ENCODE results near the gene SCGB2B2. TPM values are rescaled to one million over a fixed set of nuclear protein-coding genes. Genes with fewer than 3 reads are reported as not detected.
"Not testable (repeated sequence)": the region's sequence is repeated elsewhere in the genome, so short reads cannot be mapped to it uniquely, and the experiment has no call there.

The SCGB2B2 gene
- total RNA-seq, 1 experiment from 2014 or later, result not detected

- DNase-seq (ENCODE audit: low spot score), result no peak
Measured at GRCh38 chr19:34669305-34669704, 7.7 kb downstream of the SCGB2B2 start.

- DNase-seq (ENCODE audit: low spot score), result not testable (repeated sequence)
Measured at GRCh38 chr19:34668690-34669089, 8.3 kb downstream of the SCGB2B2 start.

GRCh38 chr19:34668077-34668689, 8.8 kb downstream of the SCGB2B2 start:
- DNase-seq (ENCODE audit: low spot score), result not testable (repeated sequence)

- DNase-seq (ENCODE audit: low spot score), result no peak
Measured at GRCh38 chr19:34667349-34668076, 9.4 kb downstream of the SCGB2B2 start.

GRCh38 chr19:34666958-34667265, 10.0 kb downstream of the SCGB2B2 start:
- no peak for DNase-seq (ENCODE audit: low spot score)

- no peak for DNase-seq (ENCODE audit: low spot score)
Measured at GRCh38 chr19:34666200-34666957, 10.6 kb downstream of the SCGB2B2 start.

- not testable (repeated sequence) for DNase-seq (ENCODE audit: low spot score)
Measured at GRCh38 chr19:34665275-34665674, 11.7 kb downstream of the SCGB2B2 start.

GRCh38 chr19:34664870-34665269, 12.1 kb downstream of the SCGB2B2 start:
- no peak for DNase-seq (ENCODE audit: low spot score)

GRCh38 chr19:34664168-34664567, 12.8 kb downstream of the SCGB2B2 start:
- no peak for DNase-seq (ENCODE audit: low spot score)

GRCh38 chr19:34662919-34663318, 14.0 kb downstream of the SCGB2B2 start:
- peak; percentile 84 for DNase-seq (ENCODE audit: low spot score)

- DNase-seq (ENCODE audit: low spot score), result no peak
Measured at GRCh38 chr19:34661357-34661756, 15.6 kb downstream of the SCGB2B2 start.

GRCh38 chr19:34655651-34656050, 21.3 kb downstream of the SCGB2B2 start:
- no peak for DNase-seq (ENCODE audit: low spot score)

- DNase-seq (ENCODE audit: low spot score), result no peak
Measured at GRCh38 chr19:34654796-34655195, 22.2 kb downstream of the SCGB2B2 start.

- no peak for DNase-seq (ENCODE audit: low spot score)
Measured at GRCh38 chr19:34651747-34652146, 25.2 kb downstream of the SCGB2B2 start.

- no peak for DNase-seq (ENCODE audit: low spot score)
Measured at GRCh38 chr19:34649886-34650543, 26.9 kb downstream of the SCGB2B2 start.

GRCh38 chr19:34645551-34645950, 31.4 kb downstream of the SCGB2B2 start:
- DNase-seq (ENCODE audit: low spot score), result no peak

GRCh38 chr19:34644991-34645461, 31.9 kb downstream of the SCGB2B2 start:
- DNase-seq (ENCODE audit: low spot score), result no peak

- no peak for DNase-seq (ENCODE audit: low spot score)
Measured at GRCh38 chr19:34642241-34642640, 34.7 kb downstream of the SCGB2B2 start.

- DNase-seq (ENCODE audit: low spot score), result peak; percentile 92
Measured at GRCh38 chr19:34639491-34640085, 37.4 kb downstream of the SCGB2B2 start.

- no peak for DNase-seq (ENCODE audit: low spot score)
Measured at GRCh38 chr19:34633802-34634201, 43.2 kb downstream of the SCGB2B2 start.

All from HT-29 (cell line).